HG02852 (cell line): ENCODE data around the gene SNCAIP.

Source experiments
- ATAC-seq: cut with Tn5 transposase; IDR thresholded peaks from one replicate; pipeline ENCODE4 v1.9.1; 2021; ENCODE audit warnings: mild to moderate bottlenecking, moderate library complexity; ENCODE audit not compliant: unreplicated experiment

Gene SNCAIP

GRCh38 chr5:122420537-122421236 lies 108.7 kb downstream of the SNCAIP start:
- no peak for ATAC-seq

GRCh38 chr5:122421374-122422079 lies 109.5 kb downstream of the SNCAIP start:
- ATAC-seq: peak; percentile 95

DNA sequence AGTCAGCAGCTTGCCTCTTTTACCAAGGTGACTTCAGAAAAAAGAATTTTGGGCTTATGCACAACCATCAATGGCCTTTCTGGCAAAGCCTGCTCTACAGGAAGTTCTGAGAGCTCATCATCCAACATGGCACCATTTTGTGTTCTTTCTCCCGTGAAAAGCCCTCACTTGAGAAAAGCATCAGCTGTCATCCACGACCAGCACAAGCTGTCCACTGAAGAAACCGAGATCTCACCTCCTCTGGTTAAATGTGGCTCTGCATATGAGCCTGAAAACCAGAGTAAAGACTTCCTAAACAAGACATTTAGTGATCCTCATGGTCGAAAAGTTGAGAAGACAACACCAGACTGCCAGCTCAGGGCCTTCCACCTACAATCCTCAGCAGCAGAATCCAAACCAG lies 111.2 kb downstream of the SNCAIP start:
- ATAC-seq: no peak

DNA sequence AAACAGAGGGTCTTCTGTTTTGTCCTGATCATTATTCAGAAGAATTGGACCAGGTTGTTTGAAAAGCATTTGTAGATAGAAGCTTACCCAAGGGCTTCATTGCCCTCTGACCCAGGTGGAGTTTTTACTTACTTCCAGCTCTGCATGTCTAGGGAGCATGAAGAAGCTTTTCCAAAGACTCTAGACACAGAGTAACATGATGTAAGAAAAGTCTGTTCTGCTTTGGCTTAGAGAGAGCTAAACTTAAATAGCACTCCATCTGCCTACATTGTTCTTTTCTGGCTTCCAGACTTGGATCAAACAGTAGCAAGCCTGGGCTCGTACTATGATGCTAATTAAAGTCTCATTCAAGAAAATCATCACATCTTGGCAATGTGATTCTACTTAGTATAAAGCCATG lies 112.1 kb downstream of the SNCAIP start:
- ATAC-seq: no peak

GRCh38 chr5:122426301-122426700 lies 114.3 kb downstream of the SNCAIP start:
- ATAC-seq: no peak

GRCh38 chr5:122427621-122428020 lies 115.6 kb downstream of the SNCAIP start:
- no peak for ATAC-seq

- no peak for ATAC-seq
Measured at GRCh38 chr5:122429545-122430318, 117.7 kb downstream of the SNCAIP start.

GRCh38 chr5:122430319-122430586 lies 118.2 kb downstream of the SNCAIP start:
- ATAC-seq: no peak

DNA sequence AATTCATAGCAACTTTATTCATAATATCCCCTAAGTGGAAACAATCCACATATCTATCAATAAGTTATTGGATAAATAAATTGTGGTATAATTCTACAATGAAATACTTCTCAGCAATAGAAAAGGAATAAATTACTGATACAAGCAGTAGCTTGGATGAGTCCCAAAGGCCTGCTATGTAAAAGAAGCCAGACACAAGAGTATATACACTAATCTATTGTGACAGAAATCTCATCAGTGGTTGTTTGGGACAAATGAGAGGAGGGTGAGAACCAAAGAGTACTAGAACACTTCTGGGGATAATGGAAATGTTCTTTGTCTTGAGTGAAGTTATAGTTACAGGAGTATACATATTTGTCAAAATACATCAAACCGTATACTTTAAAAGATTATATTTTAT lies 119.3 kb downstream of the SNCAIP start:
- no peak for ATAC-seq

DNA sequence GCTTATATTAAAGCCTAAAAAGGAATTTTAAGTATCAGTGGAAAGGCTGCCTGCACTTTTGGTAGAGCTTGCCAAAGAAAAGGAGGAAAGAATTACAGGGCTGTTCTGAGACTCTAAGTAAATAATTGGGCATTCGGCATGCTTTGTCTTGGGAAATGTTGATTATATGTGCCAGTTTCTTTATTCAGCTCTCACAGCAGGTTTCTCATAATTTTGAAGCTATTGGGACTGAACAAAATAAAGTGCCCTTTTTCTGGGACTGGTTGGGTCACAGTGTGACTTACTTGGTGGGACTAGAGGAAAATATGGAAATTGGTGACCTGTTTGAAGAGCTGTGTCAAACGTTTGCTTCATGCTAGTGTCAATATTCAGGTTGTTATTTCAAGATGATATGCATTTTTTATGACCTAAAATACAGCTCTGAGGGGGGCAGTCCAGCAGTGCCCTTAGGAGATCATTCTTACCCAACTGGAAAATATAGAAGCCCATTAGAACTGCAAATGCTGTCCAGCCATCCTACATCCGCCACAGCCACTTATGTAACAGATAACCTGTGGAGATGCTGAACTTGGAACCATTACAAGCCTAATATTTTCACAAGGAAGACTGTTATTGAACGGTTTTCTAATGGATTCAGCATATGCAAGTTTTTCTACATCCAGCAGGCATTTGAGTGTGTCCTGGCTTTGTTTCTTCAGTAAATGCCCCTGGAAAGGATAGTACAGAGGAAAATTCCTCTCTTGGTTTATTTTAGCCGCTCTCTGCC lies 122.4 kb downstream of the SNCAIP start:
- ATAC-seq: no peak

- no peak for ATAC-seq
Measured at GRCh38 chr5:122435234-122435633, 123.2 kb downstream of the SNCAIP start.

- no peak for ATAC-seq
Measured at GRCh38 chr5:122435761-122436160, 123.7 kb downstream of the SNCAIP start.

DNA sequence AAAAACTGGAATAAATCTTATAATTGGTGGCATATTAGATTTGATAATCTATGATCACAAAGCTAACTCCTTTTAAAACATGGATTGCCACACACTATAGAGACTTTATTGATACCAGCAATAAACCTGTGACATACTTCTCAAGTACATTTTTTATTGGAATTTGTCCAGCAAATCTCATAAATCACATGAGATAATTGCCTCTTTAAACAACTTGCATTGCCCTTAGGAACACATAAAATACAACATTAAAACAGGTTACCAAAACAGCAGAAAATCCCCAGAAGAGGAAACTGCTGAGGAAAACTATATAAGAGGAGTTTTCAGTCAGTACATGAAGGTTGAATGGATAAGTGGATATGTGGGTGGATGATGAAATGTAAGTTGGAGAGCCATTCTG lies 124.6 kb downstream of the SNCAIP start:
- no peak for ATAC-seq

DNA sequence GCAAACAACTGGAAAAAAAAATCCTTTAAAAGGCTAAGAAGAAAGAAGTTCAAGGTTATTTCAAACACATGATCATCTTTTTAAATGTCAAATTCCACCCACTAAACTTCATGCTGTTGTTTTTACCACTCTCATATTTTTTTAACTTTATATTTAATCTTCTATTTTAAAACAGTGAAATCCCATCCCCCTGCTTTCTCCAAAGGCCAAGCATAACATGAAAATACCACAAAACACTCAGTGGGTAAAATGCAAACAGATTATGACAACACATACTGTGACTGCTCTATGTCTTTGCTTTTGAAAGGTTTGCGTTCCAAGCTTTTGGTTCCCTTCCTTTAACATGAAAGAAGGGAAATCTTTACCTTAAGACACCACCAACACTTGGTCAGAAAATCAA lies 127.6 kb downstream of the SNCAIP start:
- ATAC-seq: no peak

- ATAC-seq: peak; percentile 84
Measured at GRCh38 chr5:122442938-122443337, 130.9 kb downstream of the SNCAIP start.

DNA sequence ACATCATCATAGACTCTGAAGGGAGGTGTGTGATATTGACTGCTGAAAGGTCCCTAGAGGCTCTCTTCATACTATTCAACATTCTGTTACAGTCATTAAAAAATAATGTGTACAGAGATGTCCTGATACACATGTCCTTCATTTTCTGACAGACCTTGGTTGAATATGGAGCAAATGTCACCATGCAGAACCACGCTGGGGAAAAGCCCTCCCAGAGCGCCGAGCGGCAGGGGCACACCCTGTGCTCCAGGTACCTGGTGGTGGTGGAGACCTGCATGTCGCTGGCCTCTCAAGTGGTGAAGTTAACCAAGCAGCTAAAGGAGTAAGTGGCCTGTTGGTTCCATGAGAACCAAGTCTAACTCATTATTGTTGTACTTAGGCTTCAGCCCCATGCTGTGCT lies 132.4 kb downstream of the SNCAIP start:
- no peak for ATAC-seq

DNA sequence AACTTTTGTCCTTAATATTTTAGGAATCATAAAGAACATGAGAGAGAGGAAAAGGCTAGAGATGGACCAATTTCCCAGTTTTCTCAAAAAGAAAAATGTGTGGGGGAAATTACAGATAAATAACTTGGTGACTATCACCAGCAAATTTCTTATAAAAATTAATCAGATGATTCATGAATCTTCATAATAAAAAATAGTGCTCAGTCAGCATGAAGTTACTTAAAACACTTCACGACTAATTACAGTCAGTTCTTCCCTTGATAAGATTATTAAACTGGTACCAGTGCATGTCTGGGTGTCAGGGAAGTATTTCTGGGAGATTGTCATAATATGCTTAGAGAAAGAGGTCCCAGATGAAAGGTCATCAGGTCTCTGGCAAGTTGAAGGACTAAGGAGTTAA lies 133.0 kb downstream of the SNCAIP start:
- no peak for ATAC-seq

DNA sequence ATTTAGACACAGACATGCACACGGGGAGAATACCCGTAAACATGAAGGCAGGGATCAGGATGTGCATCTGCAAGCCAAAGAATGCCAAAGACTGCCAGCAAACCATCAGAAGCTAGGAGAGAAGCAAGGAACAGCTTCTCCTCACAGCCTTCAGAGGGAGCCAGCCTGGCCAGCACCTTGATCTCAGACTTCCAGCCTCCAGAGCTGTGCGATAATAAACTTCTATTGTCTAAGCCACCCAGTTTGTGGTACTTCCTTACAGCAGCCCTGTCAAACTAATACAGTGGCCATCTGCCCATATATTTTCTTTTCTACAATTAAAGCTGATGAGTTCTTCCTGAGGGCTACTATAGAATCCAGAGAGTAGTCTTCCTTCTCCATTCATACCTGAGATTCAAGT lies 135.0 kb downstream of the SNCAIP start:
- no peak for ATAC-seq

DNA sequence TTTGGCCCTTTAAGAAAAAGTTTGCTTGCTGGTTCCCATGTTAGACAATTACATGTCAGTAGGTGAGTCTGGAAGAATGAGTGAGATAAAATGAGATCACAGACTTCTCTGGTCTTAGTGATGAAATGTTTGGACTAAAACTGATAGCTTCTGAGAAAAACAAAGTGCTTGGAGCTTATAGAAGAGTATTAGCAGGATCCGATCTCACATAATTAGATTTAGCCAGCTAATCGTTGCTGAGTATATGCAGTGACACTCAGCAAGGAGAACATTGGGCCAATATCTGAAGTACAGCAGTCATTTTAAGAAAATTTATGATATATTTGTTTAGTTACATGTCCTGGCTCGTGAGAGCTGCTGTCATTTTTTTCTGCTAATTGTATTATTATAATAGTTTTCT lies 135.8 kb downstream of the SNCAIP start:
- ATAC-seq: no peak

DNA sequence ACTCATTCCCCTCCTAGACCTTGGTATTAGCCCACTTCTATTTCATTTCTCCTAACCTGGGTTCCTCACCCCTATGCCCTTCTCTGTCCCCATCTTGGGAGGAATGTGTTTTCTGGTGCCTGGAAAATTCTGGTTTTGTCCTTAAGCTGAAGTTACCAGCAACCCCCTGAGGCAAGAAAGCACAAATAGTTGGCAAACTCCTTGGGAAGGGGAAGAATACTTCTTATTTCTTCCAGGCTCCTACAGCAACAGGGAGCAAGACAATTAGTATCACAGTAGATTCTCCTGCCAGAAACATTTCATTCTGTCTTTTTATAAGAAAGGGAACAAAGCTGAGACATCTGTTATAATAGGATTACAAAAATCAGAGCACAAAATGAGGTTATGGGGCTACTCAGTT lies 142.5 kb downstream of the SNCAIP start:
- ATAC-seq: no peak

- ATAC-seq: no peak
Measured at GRCh38 chr5:122455939-122456338, 143.9 kb downstream of the SNCAIP start.
